Liver (tissue), 9 donors: ENCODE results near the gene NXT1. TPM values are rescaled to one million over a fixed set of nuclear protein-coding genes. Genes with fewer than 3 reads are reported as not detected.

Experiments used
- DNase-seq: peaks from one replicate; pipeline ENCODE4 v3.0.0-alpha.2; 2017; ENCODE audit warnings: low spot score
- H3K27ac ChIP-seq, 2 donors: one replicate each; pipeline ENCODE4 v1.7.0; 2013; ENCODE audit warnings: inconsistent platforms in 2 of 2, low read length in 2 of 2, control low read depth in 1 of 2, low read depth in 1 of 2, mild to moderate bottlenecking in 1 of 2
- H3K27me3 ChIP-seq, 4 donors: one replicate each; pipeline versions ENCODE4 v1.6.1 to v1.7.0; 2013; ENCODE audit warnings: low read length in 3 of 4, inconsistent platforms in 1 of 4, mild to moderate bottlenecking in 1 of 4, moderate library complexity in 1 of 4; ENCODE audit not compliant: control insufficient read depth in 4 of 4, insufficient read depth in 4 of 4
- H3K36me3 ChIP-seq, 4 donors: one replicate each; pipeline versions ENCODE4 v1.6.1 to v1.7.0; 2013; ENCODE audit warnings: low read length in 3 of 4, mild to moderate bottlenecking in 3 of 4, low read depth in 1 of 4, moderate library complexity in 1 of 4; ENCODE audit not compliant: control insufficient read depth in 4 of 4, insufficient read depth in 3 of 4
- H3K4me1 ChIP-seq, 4 donors: one replicate each; pipeline versions ENCODE4 v1.6.1 to v1.7.0; 2013; ENCODE audit warnings: low read length in 3 of 4, mild to moderate bottlenecking in 3 of 4, moderate library complexity in 1 of 4; ENCODE audit not compliant: control insufficient read depth in 4 of 4, insufficient read depth in 4 of 4
- H3K4me3 ChIP-seq, 3 donors: one replicate each; pipeline versions ENCODE4 v1.6.1 to v1.7.0; 2013; ENCODE audit warnings: low read length in 3 of 3, control low read depth in 1 of 3, low read depth in 1 of 3, mild to moderate bottlenecking in 1 of 3
- H3K9ac ChIP-seq, 2 donors: one replicate each; pipeline ENCODE4 v1.7.0; 2013; ENCODE audit warnings: low read length in 2 of 2, mild to moderate bottlenecking in 2 of 2, moderate library complexity in 2 of 2, control low read depth in 1 of 2, low read depth in 1 of 2
- H3K9me3 ChIP-seq, 4 donors: one replicate each; pipeline versions ENCODE4 v1.6.1 to v1.7.0; 2013; ENCODE audit warnings: low read length in 3 of 4; ENCODE audit not compliant: control insufficient read depth in 4 of 4
- EGR1 ChIP-seq, 2 donors: IDR thresholded peaks; 2 replicates each; pipeline ENCODE4 v1.6.1; 2016 to 2018; ENCODE audit warnings: antibody characterized with exemption in 2 of 2, low read depth in 2 of 2
- FOXA1 ChIP-seq: IDR thresholded peaks from 2 replicates; pipeline ENCODE4 v1.6.1; 2016; ENCODE audit warnings: antibody characterized with exemption
- FOXA2 ChIP-seq: IDR thresholded peaks from 2 replicates; pipeline ENCODE4 v1.6.1; 2016; ENCODE audit warnings: antibody characterized with exemption
- GABPA ChIP-seq, 2 donors: IDR thresholded peaks in 1 of 2; conservative IDR thresholded peaks in 1 of 2; 2 replicates each; pipeline ENCODE4 v1.6.1; 2016; ENCODE audit warnings: antibody characterized with exemption in 2 of 2, mild to moderate bottlenecking in 1 of 2, moderate library complexity in 1 of 2
- HNF4A ChIP-seq, 2 donors: conservative IDR thresholded peaks; 2 replicates each; pipeline ENCODE4 v1.6.1; 2016; ENCODE audit warnings: antibody characterized with exemption in 2 of 2, mild to moderate bottlenecking in 2 of 2
- HNF4G ChIP-seq: IDR thresholded peaks from 2 replicates; pipeline ENCODE4 v1.6.1; 2016; ENCODE audit warnings: antibody characterized with exemption
- JUND ChIP-seq, 2 donors: IDR thresholded peaks; 2 replicates each; pipeline ENCODE4 v1.6.1; 2016; ENCODE audit warnings: antibody characterized with exemption in 2 of 2
- NR2F2 ChIP-seq: IDR thresholded peaks from 2 replicates; pipeline ENCODE4 v1.6.1; 2016; ENCODE audit warnings: antibody characterized with exemption
- RAD21 ChIP-seq, 2 donors: IDR thresholded peaks; 2 replicates each; pipeline ENCODE4 v1.6.1; 2016; ENCODE audit warnings: antibody characterized with exemption in 2 of 2, mild to moderate bottlenecking in 2 of 2
- RXRA ChIP-seq, 2 donors: IDR thresholded peaks; 2 replicates each; pipeline ENCODE4 v1.6.1; 2017 to 2018; ENCODE audit warnings: antibody characterized with exemption in 2 of 2, mild to moderate bottlenecking in 1 of 2
- SP1 ChIP-seq: IDR thresholded peaks from 2 replicates; pipeline ENCODE4 v1.6.1; 2018; ENCODE audit warnings: antibody characterized with exemption, mild to moderate bottlenecking
- TAF1 ChIP-seq: conservative IDR thresholded peaks from 2 replicates; pipeline ENCODE4 v1.6.1; 2016; ENCODE audit warnings: antibody characterized with exemption, mild to moderate bottlenecking
- YY1 ChIP-seq: IDR thresholded peaks from 2 replicates; pipeline ENCODE4 v1.6.1; 2016; ENCODE audit warnings: antibody characterized with exemption, mild to moderate bottlenecking
- WGBS: extraction: QIAGEN DNeasy Blood & Tissue Kit; methylation state at CpG from one replicate; pipeline ENCODE4 v1.1.7; 2013; 5-methylcytosine and 5-hydroxymethylcytosine counted together
- polyA plus RNA-seq, 2 donors: library from polyadenylated mRNA; stranded (reverse) in 1 of 2; unstranded in 1 of 2; fragments of 200-250 nt in 1 of 2; fragments of >200 nt in 1 of 2; fragmentation: Nextera tagmentation in 1 of 2; extraction: Ambion mirVana in 1 of 2; gene quantifications; one replicate each; pipeline versions ENCODE4 v1.2.1 to v1.2.3, GENCODE V29; 2013 to 2015
- total RNA-seq, 2 donors: library from RNA; depleted of rRNA; stranded (reverse); fragments of >200 nt; gene quantifications; one replicate each; pipeline ENCODE4 v1.2.3, GENCODE V29; 2014
- TF ChIP-seq, protein P1 (sequence below): fragments of 150-350 bp; IDR thresholded peaks from 2 replicates; pipeline ENCODE4 v1.5.1; 2017; ENCODE audit warnings: improper control_type of control experiment, low read depth, low read length; ENCODE audit not compliant: missing input control
- TF ChIP-seq, protein P2 (sequence below): IDR thresholded peaks from 2 replicates; pipeline ENCODE4 v1.6.1; 2016; ENCODE audit warnings: antibody characterized with exemption
- TF ChIP-seq, protein P3 (sequence below): IDR thresholded peaks from 2 replicates; pipeline ENCODE4 v1.6.1; 2016; ENCODE audit warnings: antibody characterized with exemption
- TF ChIP-seq, protein P4 (sequence below): IDR thresholded peaks from 2 replicates; pipeline ENCODE4 v1.6.1; 2016; ENCODE audit warnings: antibody characterized with exemption, mild to moderate bottlenecking
- donor health status: healthy.
- donor health status: healthy.
- donor health status: healthy.
- donor health status: healthy.
- donor health status: healthy.

Gene NXT1
- total and polyA plus RNA-seq, 4 donors = 5.7 to 9.6 (median 8.8) TPM

DNA sequence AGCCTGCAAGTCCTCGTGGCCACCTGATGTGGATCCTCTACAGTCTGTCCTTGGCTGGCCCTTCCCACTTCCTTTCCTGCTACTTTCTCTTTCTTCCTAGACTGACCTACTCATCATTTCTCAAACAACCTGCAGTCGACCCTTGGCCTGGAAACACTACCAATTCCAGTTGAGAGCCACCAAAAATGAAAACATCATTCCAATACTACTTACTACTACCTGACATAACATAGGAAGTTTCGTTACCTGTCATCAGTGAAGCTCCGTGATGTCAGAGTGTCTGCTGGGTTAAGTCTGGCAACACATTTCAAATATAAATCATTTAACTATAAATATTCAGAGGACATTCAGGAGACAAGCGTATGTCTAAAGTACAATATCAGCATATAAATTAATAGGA lies 25.2 kb downstream of the NXT1 start:
- Histone ChIP-seq H3K4me1 (peaks cover 0 to 1% (median 0%) of the 10 kb centered on the region in 4 donors), H3K9me3 (peaks cover 0 to 2% (median 0%) of the 10 kb centered on the region in 4 donors), H3K27me3 (no peaks in the 10 kb centered on the region), H3K9ac (no peak overlapping the region), H3K4me3 (no peak overlapping the region), H3K27ac (no peak overlapping the region), H3K36me3 (peaks cover 6 to 53% (median 42%) of the 10 kb centered on the region in 4 donors)
- 92% methylated on average over 5 of the region's 5 CpGs for WGBS
- DNase-seq = no peak
- TF ChIP-seq JUND (IDR thresholded peaks at IDR 0.05) = no peak
- TF ChIP-seq RAD21 (IDR thresholded peaks at IDR 0.05) = no peak
- no peak for TF ChIP-seq YY1
- no peak for TF ChIP-seq FOXA2
- no peak for TF ChIP-seq FOXA1
- TF ChIP-seq SP1 = no peak
- TF ChIP-seq NR2F2 = no peak
- no peak for TF ChIP-seq GABPA (IDR thresholded peaks at IDR 0.05 in 1 of 2, conservative IDR thresholded peaks at IDR 0.05 in 1 of 2)
- TF ChIP-seq, protein P1, sequence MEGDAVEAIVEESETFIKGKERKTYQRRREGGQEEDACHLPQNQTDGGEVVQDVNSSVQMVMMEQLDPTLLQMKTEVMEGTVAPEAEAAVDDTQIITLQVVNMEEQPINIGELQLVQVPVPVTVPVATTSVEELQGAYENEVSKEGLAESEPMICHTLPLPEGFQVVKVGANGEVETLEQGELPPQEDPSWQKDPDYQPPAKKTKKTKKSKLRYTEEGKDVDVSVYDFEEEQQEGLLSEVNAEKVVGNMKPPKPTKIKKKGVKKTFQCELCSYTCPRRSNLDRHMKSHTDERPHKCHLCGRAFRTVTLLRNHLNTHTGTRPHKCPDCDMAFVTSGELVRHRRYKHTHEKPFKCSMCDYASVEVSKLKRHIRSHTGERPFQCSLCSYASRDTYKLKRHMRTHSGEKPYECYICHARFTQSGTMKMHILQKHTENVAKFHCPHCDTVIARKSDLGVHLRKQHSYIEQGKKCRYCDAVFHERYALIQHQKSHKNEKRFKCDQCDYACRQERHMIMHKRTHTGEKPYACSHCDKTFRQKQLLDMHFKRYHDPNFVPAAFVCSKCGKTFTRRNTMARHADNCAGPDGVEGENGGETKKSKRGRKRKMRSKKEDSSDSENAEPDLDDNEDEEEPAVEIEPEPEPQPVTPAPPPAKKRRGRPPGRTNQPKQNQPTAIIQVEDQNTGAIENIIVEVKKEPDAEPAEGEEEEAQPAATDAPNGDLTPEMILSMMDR = no peak
- TF ChIP-seq, protein P2, sequence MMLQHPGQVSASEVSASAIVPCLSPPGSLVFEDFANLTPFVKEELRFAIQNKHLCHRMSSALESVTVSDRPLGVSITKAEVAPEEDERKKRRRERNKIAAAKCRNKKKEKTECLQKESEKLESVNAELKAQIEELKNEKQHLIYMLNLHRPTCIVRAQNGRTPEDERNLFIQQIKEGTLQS = no peak
- TF ChIP-seq, protein P3, sequence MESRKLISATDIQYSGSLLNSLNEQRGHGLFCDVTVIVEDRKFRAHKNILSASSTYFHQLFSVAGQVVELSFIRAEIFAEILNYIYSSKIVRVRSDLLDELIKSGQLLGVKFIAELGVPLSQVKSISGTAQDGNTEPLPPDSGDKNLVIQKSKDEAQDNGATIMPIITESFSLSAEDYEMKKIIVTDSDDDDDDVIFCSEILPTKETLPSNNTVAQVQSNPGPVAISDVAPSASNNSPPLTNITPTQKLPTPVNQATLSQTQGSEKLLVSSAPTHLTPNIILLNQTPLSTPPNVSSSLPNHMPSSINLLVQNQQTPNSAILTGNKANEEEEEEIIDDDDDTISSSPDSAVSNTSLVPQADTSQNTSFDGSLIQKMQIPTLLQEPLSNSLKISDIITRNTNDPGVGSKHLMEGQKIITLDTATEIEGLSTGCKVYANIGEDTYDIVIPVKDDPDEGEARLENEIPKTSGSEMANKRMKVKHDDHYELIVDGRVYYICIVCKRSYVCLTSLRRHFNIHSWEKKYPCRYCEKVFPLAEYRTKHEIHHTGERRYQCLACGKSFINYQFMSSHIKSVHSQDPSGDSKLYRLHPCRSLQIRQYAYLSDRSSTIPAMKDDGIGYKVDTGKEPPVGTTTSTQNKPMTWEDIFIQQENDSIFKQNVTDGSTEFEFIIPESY = no peak
- no peak for TF ChIP-seq HNF4G
- no peak for TF ChIP-seq HNF4A (conservative IDR thresholded peaks at IDR 0.05)

DNA sequence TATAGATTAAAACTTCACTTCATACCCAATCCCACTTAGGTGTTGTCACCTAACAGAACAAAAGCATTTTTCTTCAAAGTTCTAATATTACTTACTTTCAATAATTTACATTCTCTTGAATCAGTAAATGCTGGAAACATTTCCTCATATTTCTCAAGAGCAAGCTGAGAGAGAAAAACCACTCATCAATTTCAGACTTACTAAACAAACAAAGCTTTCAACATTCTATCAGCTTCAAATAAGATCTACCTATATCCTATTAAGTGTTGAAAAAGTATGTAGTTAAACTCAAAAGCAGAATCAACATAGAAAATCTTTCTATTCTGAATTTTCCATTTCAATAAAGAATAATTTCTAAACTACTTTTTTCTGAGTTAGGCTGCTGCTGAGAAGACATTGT lies 29.2 kb downstream of the NXT1 start:
- Histone ChIP-seq H3K36me3 (peaks cover 3 to 28% (median 21%) of the 10 kb centered on the region in 4 donors), H3K4me3 (no peak overlapping the region), H3K4me1 (peaks cover 0 to 1% (median 0%) of the 10 kb centered on the region in 4 donors), H3K27me3 (no peaks in the 10 kb centered on the region), H3K9me3 (peaks cover 0 to 2% (median 0%) of the 10 kb centered on the region in 4 donors), H3K27ac (no peak overlapping the region), H3K9ac (no peak overlapping the region)
- no peak for TF ChIP-seq TAF1
- no peak for TF ChIP-seq NR2F2
- TF ChIP-seq YY1 = no peak
- no peak for TF ChIP-seq HNF4G
- TF ChIP-seq, protein P2 = no peak
- TF ChIP-seq JUND (IDR thresholded peaks at IDR 0.05) = no peak
- TF ChIP-seq, protein P4, sequence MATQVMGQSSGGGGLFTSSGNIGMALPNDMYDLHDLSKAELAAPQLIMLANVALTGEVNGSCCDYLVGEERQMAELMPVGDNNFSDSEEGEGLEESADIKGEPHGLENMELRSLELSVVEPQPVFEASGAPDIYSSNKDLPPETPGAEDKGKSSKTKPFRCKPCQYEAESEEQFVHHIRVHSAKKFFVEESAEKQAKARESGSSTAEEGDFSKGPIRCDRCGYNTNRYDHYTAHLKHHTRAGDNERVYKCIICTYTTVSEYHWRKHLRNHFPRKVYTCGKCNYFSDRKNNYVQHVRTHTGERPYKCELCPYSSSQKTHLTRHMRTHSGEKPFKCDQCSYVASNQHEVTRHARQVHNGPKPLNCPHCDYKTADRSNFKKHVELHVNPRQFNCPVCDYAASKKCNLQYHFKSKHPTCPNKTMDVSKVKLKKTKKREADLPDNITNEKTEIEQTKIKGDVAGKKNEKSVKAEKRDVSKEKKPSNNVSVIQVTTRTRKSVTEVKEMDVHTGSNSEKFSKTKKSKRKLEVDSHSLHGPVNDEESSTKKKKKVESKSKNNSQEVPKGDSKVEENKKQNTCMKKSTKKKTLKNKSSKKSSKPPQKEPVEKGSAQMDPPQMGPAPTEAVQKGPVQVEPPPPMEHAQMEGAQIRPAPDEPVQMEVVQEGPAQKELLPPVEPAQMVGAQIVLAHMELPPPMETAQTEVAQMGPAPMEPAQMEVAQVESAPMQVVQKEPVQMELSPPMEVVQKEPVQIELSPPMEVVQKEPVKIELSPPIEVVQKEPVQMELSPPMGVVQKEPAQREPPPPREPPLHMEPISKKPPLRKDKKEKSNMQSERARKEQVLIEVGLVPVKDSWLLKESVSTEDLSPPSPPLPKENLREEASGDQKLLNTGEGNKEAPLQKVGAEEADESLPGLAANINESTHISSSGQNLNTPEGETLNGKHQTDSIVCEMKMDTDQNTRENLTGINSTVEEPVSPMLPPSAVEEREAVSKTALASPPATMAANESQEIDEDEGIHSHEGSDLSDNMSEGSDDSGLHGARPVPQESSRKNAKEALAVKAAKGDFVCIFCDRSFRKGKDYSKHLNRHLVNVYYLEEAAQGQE = no peak
- TF ChIP-seq, protein P1 = no peak
- TF ChIP-seq EGR1 (IDR thresholded peaks at IDR 0.05; ENCODE audit: low read depth in 2 of 2) = no peak
- no peak for TF ChIP-seq FOXA1
- TF ChIP-seq SP1 = no peak
- TF ChIP-seq RXRA (IDR thresholded peaks at IDR 0.05) = no peak
- no peak for DNase-seq
